HCT116 (cell line): ENCODE results near the gene ARHGEF25. TPM values are rescaled to one million over a fixed set of nuclear protein-coding genes. Genes with fewer than 3 reads are reported as not detected.

ENCODE experiments used
- ATAC-seq: fragments of 200-7000 bp; cut with Tn5 transposase; 2 replicates; pipeline ENCODE4 v1.9.1; 2020; ENCODE audit warnings: mild to moderate bottlenecking, moderate library complexity
- BruUV-seq: library from RNA; stranded (reverse); fragments of 400-500 nt; replicated peaks from 2 replicates; lab custom pipeline; 2021; lab: Mats Ljungman, UMichigan
- CTCF ChIA-PET: fragments of 300-600 bp; sonication (Branson Sonifier 250); formaldehyde crosslinking; loops from one replicate; lab custom pipeline; 2021; ENCODE audit warnings: antibody characterized with exemption; lab: Charles Lee
- POLR2A ChIA-PET: fragments of 300-600, 350-600 bp; sonication (Branson Sonifier 250); formaldehyde crosslinking; loops from one replicate; lab custom pipeline; 2021; ENCODE audit warnings: antibody characterized with exemption; lab: Charles Lee
- RAD21 ChIA-PET, 2 experiments: fragments of 300-600 bp; sonication (Branson Sonifier 250); formaldehyde crosslinking; loops; one replicate each; lab custom pipeline; 2023; ENCODE audit warnings: low total read pairs in 2 of 2; ENCODE audit not compliant: uncharacterized antibody in 2 of 2, unreplicated experiment in 2 of 2, low non-redundant PET in 1 of 2; lab: Charles Lee
- DNase-seq: peaks from one replicate; pipeline ENCODE4 v3.0.0-alpha.2; 2010; ENCODE audit warnings: low read depth, low spot score
- H2AFZ ChIP-seq: fragments of 200-600 bp; shearing (Covaris generic), sonication (generic); 2 replicates; pipeline ENCODE4 v1.6.1; 2017; ENCODE audit warnings: low read depth, mixed run types, mixed read lengths, antibody characterized with exemption, low read length; ENCODE audit not compliant: poor library complexity, severe bottlenecking
- H3K27ac ChIP-seq: 2 replicates; pipeline ENCODE4 v1.5.1; 2012; ENCODE audit warnings: low read depth, low read length
- H3K27me3 ChIP-seq: fragments of 200-600 bp; sonication (generic); 2 replicates; pipeline ENCODE4 v1.6.1; 2016; ENCODE audit warnings: mixed run types, low read length, mixed read lengths; ENCODE audit not compliant: insufficient read depth
- H3K36me3 ChIP-seq, 2 experiments: fragments of 200-500 bp in 1 of 2; fragments of 200-600 bp in 1 of 2; sonication (Bioruptor generic) in 1 of 2; sonication (generic) in 1 of 2; 2 replicates each; pipeline versions ENCODE4 v1.5.1 to v1.6.1; 2014 to 2016; ENCODE audit warnings: low read length in 2 of 2, inconsistent platforms in 1 of 2, mixed read lengths in 1 of 2, mixed run types in 1 of 2; ENCODE audit not compliant: insufficient read depth in 2 of 2, control insufficient read depth in 1 of 2
- H3K4me1 ChIP-seq, 2 experiments: fragments of 200-600 bp in 1 of 2; sonication (generic) in 1 of 2; 2 replicates each; pipeline versions ENCODE4 v1.5.1 to v1.6.1; 2012 to 2017; ENCODE audit warnings: low read length in 2 of 2, inconsistent platforms in 1 of 2, mild to moderate bottlenecking in 1 of 2, mixed read lengths in 1 of 2, mixed run types in 1 of 2, moderate library complexity in 1 of 2; ENCODE audit not compliant: insufficient read depth in 2 of 2, control insufficient read depth in 1 of 2
- H3K4me2 ChIP-seq: fragments of 200-600 bp; sonication (generic); 2 replicates; pipeline ENCODE4 v1.6.1; 2017; ENCODE audit warnings: mixed run types, low read length, mixed read lengths
- H3K4me3 ChIP-seq, 2 experiments: fragments of 200-600 bp in 1 of 2; sonication (generic) in 1 of 2; replicated peaks in 1 of 2; 2 replicates each; pipeline ENCODE4 v1.5.1; 2011 to 2016; ENCODE audit warnings: low read length in 2 of 2, control low read depth in 1 of 2, low read depth in 1 of 2, mild to moderate bottlenecking in 1 of 2, mixed read lengths in 1 of 2, mixed run types in 1 of 2
- H3K79me2 ChIP-seq: fragments of 200-600 bp; sonication (generic); 2 replicates; pipeline ENCODE4 v1.6.1; 2017; ENCODE audit warnings: mild to moderate bottlenecking, mixed run types, low read length, moderate library complexity, mixed read lengths; ENCODE audit not compliant: insufficient read depth
- H3K9ac ChIP-seq: fragments of 200-600 bp; sonication (generic); 2 replicates; pipeline ENCODE4 v1.6.1; 2016; ENCODE audit warnings: low read length, mixed read lengths
- H3K9me2 ChIP-seq: fragments of 200-600 bp; sonication (generic), shearing (Covaris generic); 2 replicates; pipeline ENCODE4 v1.6.1; 2017; ENCODE audit warnings: mixed run types, mild to moderate bottlenecking, moderate library complexity; ENCODE audit not compliant: insufficient read depth
- H3K9me3 ChIP-seq, 2 experiments: fragments of 200-500 bp in 1 of 2; fragments of 200-600 bp in 1 of 2; sonication (Bioruptor generic) in 1 of 2; sonication (generic) in 1 of 2; 2 replicates each; pipeline ENCODE4 v1.6.1; 2014 to 2017; ENCODE audit warnings: low read length in 2 of 2, mixed read lengths in 2 of 2, inconsistent platforms in 1 of 2, low read depth in 1 of 2, mild to moderate bottlenecking in 1 of 2, mixed run types in 1 of 2, moderate library complexity in 1 of 2; ENCODE audit not compliant: control insufficient read depth in 1 of 2, insufficient read depth in 1 of 2
- H4K20me1 ChIP-seq: fragments of 200-600 bp; sonication (generic), shearing (Covaris generic); 2 replicates; pipeline ENCODE4 v1.6.1; 2017; ENCODE audit warnings: mixed run types, mild to moderate bottlenecking, moderate library complexity; ENCODE audit not compliant: insufficient read depth
- CBX3 ChIP-seq: IDR thresholded peaks from 2 replicates; pipeline ENCODE4 v1.6.1; 2012; ENCODE audit warnings: low read depth
- CEBPB ChIP-seq: IDR thresholded peaks from 2 replicates; pipeline ENCODE4 v1.6.1; 2012; ENCODE audit warnings: low read depth
- ELF1 ChIP-seq: IDR thresholded peaks from 2 replicates; pipeline ENCODE4 v1.6.1; 2012; ENCODE audit warnings: low read depth, borderline replicate concordance
- EZH2 ChIP-seq: fragments of 200-600 bp; sonication (generic); IDR thresholded peaks from 2 replicates; pipeline ENCODE4 v1.6.1; 2017; ENCODE audit warnings: antibody characterized with exemption, mixed run types
- EZH2phosphoT487 ChIP-seq: fragments of 200-600 bp; IDR thresholded peaks from 2 replicates; pipeline ENCODE4 v1.6.1; 2018; ENCODE audit warnings: antibody characterized with exemption, borderline replicate concordance
- MAX ChIP-seq: IDR thresholded peaks from 2 replicates; pipeline ENCODE4 v1.6.1; 2012
- POLR2A ChIP-seq: IDR thresholded peaks from 2 replicates; pipeline ENCODE4 v1.7.0; 2011; ENCODE audit warnings: borderline replicate concordance; ENCODE audit not compliant: insufficient read depth, insufficient read length; ENCODE audit errors: extremely low read depth
- POLR2AphosphoS5 ChIP-seq: IDR thresholded peaks from 2 replicates; pipeline ENCODE4 v1.6.1; 2011; ENCODE audit warnings: mild to moderate bottlenecking, low read depth, low read length, moderate library complexity
- RAD21 ChIP-seq: IDR thresholded peaks from 2 replicates; pipeline ENCODE4 v1.6.1; 2012; ENCODE audit warnings: low read depth, mild to moderate bottlenecking
- SRF ChIP-seq: IDR thresholded peaks from 2 replicates; pipeline ENCODE4 v1.6.1; 2012; ENCODE audit warnings: low read depth
- TCF7L2 ChIP-seq: IDR thresholded peaks from 2 replicates; pipeline ENCODE4 v1.7.0; 2011; ENCODE audit warnings: borderline replicate concordance, inconsistent platforms; ENCODE audit not compliant: insufficient read depth, insufficient read length; ENCODE audit errors: extremely low read depth
- ZBTB33 ChIP-seq: IDR thresholded peaks from 2 replicates; pipeline ENCODE4 v1.6.1; 2011; ENCODE audit warnings: mild to moderate bottlenecking, low read length, moderate library complexity; ENCODE audit not compliant: insufficient replicate concordance; ENCODE audit errors: extremely low read depth
- ZFX ChIP-seq: fragments of 450-650 bp; IDR thresholded peaks from 2 replicates; pipeline ENCODE4 v1.6.1; 2017
- ZNF274 ChIP-seq: fragments of 200-500 bp; sonication (Bioruptor generic); IDR thresholded peaks from 2 replicates; pipeline ENCODE4 v1.6.1; 2014; ENCODE audit warnings: mild to moderate bottlenecking, low read depth, low read length, inconsistent platforms
- intact Hi-C: fragments of 100-400 bp; cut with micrococcal nuclease; formaldehyde crosslinking; loops from 2 replicates; pipeline ENCODE4 v1.10.0; 2022
- total RNA-seq: library from RNA; stranded (reverse); gene quantifications from one replicate; pipeline ENCODE4 v1.2.1, GENCODE V29; 2021; ENCODE audit not compliant: unreplicated experiment
- TF ChIP-seq, protein P1 (sequence below): IDR thresholded peaks from 2 replicates; pipeline ENCODE4 v1.6.1; 2012; ENCODE audit warnings: low read depth

Gene ARHGEF25
- total RNA-seq, 1 experiment from 2014 or later: 3.6 TPM

DNA sequence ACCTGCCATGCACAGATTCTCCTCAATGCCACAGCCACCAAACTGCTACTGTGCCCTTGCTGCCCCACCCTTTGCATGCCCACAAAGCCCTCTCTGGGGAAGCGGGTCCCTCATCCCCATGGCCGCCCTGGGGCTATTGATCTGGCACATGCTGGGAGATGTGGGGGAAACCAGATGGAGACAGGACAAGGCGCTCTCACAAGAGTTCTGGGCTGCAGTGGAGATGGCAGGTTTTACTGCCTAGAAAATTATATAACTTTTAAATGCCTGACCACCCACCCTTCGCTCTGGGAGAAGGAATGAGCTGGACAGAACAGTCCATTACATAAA, 30.8 kb upstream of the ARHGEF25 start:
- no peak overlapping the region for H3K4me2 ChIP-seq
- POLR2A ChIA-PET: no interaction called here
- H3K9ac ChIP-seq: no peak overlapping the region
- CTCF ChIA-PET: no interaction called here
- TF ChIP-seq EZH2phosphoT487: no peak
- no peak for TF ChIP-seq RAD21
- no peak for TF ChIP-seq SRF
- TF ChIP-seq EZH2: no peak
- no peak for TF ChIP-seq ELF1
- no peak for TF ChIP-seq TCF7L2
- TF ChIP-seq, protein P1, sequence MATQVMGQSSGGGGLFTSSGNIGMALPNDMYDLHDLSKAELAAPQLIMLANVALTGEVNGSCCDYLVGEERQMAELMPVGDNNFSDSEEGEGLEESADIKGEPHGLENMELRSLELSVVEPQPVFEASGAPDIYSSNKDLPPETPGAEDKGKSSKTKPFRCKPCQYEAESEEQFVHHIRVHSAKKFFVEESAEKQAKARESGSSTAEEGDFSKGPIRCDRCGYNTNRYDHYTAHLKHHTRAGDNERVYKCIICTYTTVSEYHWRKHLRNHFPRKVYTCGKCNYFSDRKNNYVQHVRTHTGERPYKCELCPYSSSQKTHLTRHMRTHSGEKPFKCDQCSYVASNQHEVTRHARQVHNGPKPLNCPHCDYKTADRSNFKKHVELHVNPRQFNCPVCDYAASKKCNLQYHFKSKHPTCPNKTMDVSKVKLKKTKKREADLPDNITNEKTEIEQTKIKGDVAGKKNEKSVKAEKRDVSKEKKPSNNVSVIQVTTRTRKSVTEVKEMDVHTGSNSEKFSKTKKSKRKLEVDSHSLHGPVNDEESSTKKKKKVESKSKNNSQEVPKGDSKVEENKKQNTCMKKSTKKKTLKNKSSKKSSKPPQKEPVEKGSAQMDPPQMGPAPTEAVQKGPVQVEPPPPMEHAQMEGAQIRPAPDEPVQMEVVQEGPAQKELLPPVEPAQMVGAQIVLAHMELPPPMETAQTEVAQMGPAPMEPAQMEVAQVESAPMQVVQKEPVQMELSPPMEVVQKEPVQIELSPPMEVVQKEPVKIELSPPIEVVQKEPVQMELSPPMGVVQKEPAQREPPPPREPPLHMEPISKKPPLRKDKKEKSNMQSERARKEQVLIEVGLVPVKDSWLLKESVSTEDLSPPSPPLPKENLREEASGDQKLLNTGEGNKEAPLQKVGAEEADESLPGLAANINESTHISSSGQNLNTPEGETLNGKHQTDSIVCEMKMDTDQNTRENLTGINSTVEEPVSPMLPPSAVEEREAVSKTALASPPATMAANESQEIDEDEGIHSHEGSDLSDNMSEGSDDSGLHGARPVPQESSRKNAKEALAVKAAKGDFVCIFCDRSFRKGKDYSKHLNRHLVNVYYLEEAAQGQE: no peak
- no peak for TF ChIP-seq CEBPB
- TF ChIP-seq POLR2AphosphoS5: no peak
- no peak for TF ChIP-seq ZFX
- no peak for TF ChIP-seq POLR2A
- no peak for TF ChIP-seq MAX
- TF ChIP-seq ZNF274: no peak
- TF ChIP-seq CBX3: no peak
- no peak for TF ChIP-seq ZBTB33
- H3K4me1 ChIP-seq: no peaks in the 10 kb centered on the region
- H3K27ac ChIP-seq: no peak overlapping the region
- no peaks in the 10 kb centered on the region for H3K9me2 ChIP-seq
- no peaks in the 10 kb centered on the region for H3K79me2 ChIP-seq
- H3K36me3 ChIP-seq: peaks cover 0 to 8% of the 10 kb centered on the region in 2 experiments; a peak in 3 of 4 replicates
- RAD21 ChIA-PET: no interaction called here
- no peaks in the 10 kb centered on the region for H3K9me3 ChIP-seq
- no peaks in the 10 kb centered on the region for H3K27me3 ChIP-seq
- H3K4me3 ChIP-seq: no peak overlapping the region
- DNase-seq (no peak), ATAC-seq (no peak)
- H4K20me1 ChIP-seq: no peaks in the 10 kb centered on the region
- intact Hi-C loops: loop anchor here (5.0 kb wide), 1 partner anchor 112 kb away; the partner anchor contains the start of gene OS9
- no TSS peak for BruUV-seq
- H2AFZ ChIP-seq: no peak overlapping the region
